ENCODE measurements around the gene ACSF3. TPM values are rescaled to one million over a fixed set of nuclear protein-coding genes. Genes with fewer than 3 reads are reported as not detected.

Gene ACSF3
- total and polyA plus RNA-seq, 4 donors: 15.3 to 27.3 (median 18.8) TPM

DNA sequence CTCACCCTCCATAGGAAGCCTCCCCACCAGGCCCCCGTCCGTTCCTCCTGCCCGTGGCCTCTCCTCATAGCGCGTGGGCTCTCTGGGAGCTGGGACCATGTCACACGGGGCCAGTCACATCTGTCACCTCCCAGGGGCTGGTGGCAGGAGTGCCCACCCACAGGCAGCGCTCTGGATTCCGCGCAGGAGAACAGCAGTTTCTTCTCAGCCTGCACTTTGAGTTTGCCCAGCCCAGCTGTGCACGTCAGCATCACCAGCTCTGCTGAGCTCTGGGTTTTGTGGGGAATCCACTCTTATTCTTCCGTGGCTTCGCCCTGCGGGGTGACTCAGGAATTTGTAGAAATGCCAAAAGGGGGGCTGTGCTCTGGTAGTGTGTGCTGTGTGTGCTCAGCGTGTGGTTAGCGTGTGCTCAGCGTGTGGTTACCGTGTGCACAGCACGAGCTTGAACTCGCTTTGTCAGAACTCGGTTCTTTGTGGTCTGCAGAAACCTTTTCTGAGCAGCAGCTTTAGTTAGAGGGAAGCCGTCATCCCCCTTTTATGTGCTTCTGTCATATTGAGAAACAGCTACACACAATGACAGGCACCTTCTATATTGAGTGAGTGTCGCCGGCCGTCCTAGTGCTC, 3.2 kb downstream of the ACSF3 start:
- Histone ChIP-seq H3K4me3 (ENCODE audit: low read depth in 1 of 3, low read length in 3 of 3) (no peak overlapping the region), H3K36me3 (ENCODE audit: control insufficient read depth in 4 of 4, insufficient read depth in 3 of 4, low read depth in 1 of 4, low read length in 3 of 4) (peaks cover 0 to 9% (median 4%) of the 10 kb centered on the region in 4 donors), H3K4me1 (ENCODE audit: control insufficient read depth in 4 of 4, insufficient read depth in 4 of 4, low read length in 3 of 4) (peaks cover 15 to 38% (median 28%) of the 10 kb centered on the region in 4 donors), H3K9me3 (ENCODE audit: control insufficient read depth in 4 of 4, low read length in 3 of 4) (no peaks in the 10 kb centered on the region), H3K27ac (ENCODE audit: low read depth in 1 of 2, low read length in 2 of 2) (no peak overlapping the region), H3K9ac (ENCODE audit: low read depth in 1 of 2, low read length in 2 of 2) (no peak overlapping the region), H3K27me3 (ENCODE audit: control insufficient read depth in 4 of 4, insufficient read depth in 4 of 4, low read length in 3 of 4) (no peaks in the 10 kb centered on the region)
- WGBS: 86% methylated on average over 24 of the region's 24 CpGs
- no peak for DNase-seq (ENCODE audit: low spot score)
- TF ChIP-seq, protein P1, sequence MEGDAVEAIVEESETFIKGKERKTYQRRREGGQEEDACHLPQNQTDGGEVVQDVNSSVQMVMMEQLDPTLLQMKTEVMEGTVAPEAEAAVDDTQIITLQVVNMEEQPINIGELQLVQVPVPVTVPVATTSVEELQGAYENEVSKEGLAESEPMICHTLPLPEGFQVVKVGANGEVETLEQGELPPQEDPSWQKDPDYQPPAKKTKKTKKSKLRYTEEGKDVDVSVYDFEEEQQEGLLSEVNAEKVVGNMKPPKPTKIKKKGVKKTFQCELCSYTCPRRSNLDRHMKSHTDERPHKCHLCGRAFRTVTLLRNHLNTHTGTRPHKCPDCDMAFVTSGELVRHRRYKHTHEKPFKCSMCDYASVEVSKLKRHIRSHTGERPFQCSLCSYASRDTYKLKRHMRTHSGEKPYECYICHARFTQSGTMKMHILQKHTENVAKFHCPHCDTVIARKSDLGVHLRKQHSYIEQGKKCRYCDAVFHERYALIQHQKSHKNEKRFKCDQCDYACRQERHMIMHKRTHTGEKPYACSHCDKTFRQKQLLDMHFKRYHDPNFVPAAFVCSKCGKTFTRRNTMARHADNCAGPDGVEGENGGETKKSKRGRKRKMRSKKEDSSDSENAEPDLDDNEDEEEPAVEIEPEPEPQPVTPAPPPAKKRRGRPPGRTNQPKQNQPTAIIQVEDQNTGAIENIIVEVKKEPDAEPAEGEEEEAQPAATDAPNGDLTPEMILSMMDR (IDR thresholded peaks at IDR 0.05; ENCODE audit: low read depth, low read length, missing input control): no peak
- no peak for TF ChIP-seq REST (IDR thresholded peaks at IDR 0.05)
- TF ChIP-seq EGR1 (IDR thresholded peaks at IDR 0.05; ENCODE audit: low read depth in 2 of 2): no peak
- TF ChIP-seq, protein P2, sequence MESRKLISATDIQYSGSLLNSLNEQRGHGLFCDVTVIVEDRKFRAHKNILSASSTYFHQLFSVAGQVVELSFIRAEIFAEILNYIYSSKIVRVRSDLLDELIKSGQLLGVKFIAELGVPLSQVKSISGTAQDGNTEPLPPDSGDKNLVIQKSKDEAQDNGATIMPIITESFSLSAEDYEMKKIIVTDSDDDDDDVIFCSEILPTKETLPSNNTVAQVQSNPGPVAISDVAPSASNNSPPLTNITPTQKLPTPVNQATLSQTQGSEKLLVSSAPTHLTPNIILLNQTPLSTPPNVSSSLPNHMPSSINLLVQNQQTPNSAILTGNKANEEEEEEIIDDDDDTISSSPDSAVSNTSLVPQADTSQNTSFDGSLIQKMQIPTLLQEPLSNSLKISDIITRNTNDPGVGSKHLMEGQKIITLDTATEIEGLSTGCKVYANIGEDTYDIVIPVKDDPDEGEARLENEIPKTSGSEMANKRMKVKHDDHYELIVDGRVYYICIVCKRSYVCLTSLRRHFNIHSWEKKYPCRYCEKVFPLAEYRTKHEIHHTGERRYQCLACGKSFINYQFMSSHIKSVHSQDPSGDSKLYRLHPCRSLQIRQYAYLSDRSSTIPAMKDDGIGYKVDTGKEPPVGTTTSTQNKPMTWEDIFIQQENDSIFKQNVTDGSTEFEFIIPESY (IDR thresholded peaks at IDR 0.05): no peak
- no peak for TF ChIP-seq GABPA (IDR thresholded peaks at IDR 0.05 in 1 of 2, conservative IDR thresholded peaks at IDR 0.05 in 1 of 2)
- no peak for TF ChIP-seq TAF1 (conservative IDR thresholded peaks at IDR 0.05)
- no peak for TF ChIP-seq SP1 (IDR thresholded peaks at IDR 0.05)
- TF ChIP-seq HNF4G (IDR thresholded peaks at IDR 0.05): no peak
- TF ChIP-seq FOXA1 (IDR thresholded peaks at IDR 0.05): no peak
- no peak for TF ChIP-seq NR2F2 (IDR thresholded peaks at IDR 0.05)
- TF ChIP-seq JUND (IDR thresholded peaks at IDR 0.05): no peak
- TF ChIP-seq RAD21 (IDR thresholded peaks at IDR 0.05): no peak
- no peak for TF ChIP-seq MAX (IDR thresholded peaks at IDR 0.05)
- no peak for TF ChIP-seq HNF4A (conservative IDR thresholded peaks at IDR 0.05)
- no peak for TF ChIP-seq YY1 (IDR thresholded peaks at IDR 0.05)

DNA sequence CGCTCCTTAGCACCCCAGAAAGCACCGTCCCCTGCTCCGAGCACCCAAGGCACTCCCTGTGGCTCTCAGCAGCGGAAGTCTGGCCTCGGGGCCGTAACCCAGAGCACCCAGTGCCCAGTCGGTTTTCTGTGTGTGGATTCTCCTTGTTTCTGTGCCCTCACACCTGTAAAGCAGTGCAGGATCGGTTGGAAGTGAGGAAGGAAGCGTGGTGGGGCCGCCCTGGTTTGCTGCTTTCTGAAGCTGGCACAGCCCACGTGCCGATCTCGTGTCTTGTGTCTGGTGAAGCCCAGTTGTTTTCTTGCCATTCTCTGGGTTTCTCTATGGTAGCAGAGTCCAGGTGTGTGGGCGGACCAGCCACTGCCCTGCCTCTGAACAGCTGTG, 3.7 kb downstream of the ACSF3 start:
- H3K4me1 ChIP-seq (ENCODE audit: control insufficient read depth in 4 of 4, insufficient read depth in 4 of 4, low read length in 3 of 4): peaks cover 15 to 38% (median 28%) of the 10 kb centered on the region in 4 donors
- no peak overlapping the region for H3K27ac ChIP-seq (ENCODE audit: low read depth in 1 of 2, low read length in 2 of 2)
- no peak overlapping the region for H3K4me3 ChIP-seq (ENCODE audit: low read depth in 1 of 3, low read length in 3 of 3)
- no peak for DNase-seq (ENCODE audit: low spot score)
- no peak overlapping the region for H3K9ac ChIP-seq (ENCODE audit: low read depth in 1 of 2, low read length in 2 of 2)
- 86% methylated on average over 14 of the region's 14 CpGs for WGBS
- H3K36me3 ChIP-seq (ENCODE audit: control insufficient read depth in 4 of 4, insufficient read depth in 3 of 4, low read depth in 1 of 4, low read length in 3 of 4): peaks cover 3 to 14% (median 7%) of the 10 kb centered on the region in 4 donors
- H3K9me3 ChIP-seq (ENCODE audit: control insufficient read depth in 4 of 4, low read length in 3 of 4): no peaks in the 10 kb centered on the region
- no peaks in the 10 kb centered on the region for H3K27me3 ChIP-seq (ENCODE audit: control insufficient read depth in 4 of 4, insufficient read depth in 4 of 4, low read length in 3 of 4)
- TF ChIP-seq MAX (IDR thresholded peaks at IDR 0.05) (no peak), SP1 (IDR thresholded peaks at IDR 0.05) (no peak), HNF4G (IDR thresholded peaks at IDR 0.05) (no peak), FOXA1 (IDR thresholded peaks at IDR 0.05) (no peak), JUND (IDR thresholded peaks at IDR 0.05) (no peak), RXRA (IDR thresholded peaks at IDR 0.05) (no peak), TAF1 (conservative IDR thresholded peaks at IDR 0.05) (no peak), EGR1 (IDR thresholded peaks at IDR 0.05; ENCODE audit: low read depth in 2 of 2) (no peak), HNF4A (conservative IDR thresholded peaks at IDR 0.05) (no peak)
- TF ChIP-seq, protein P1 (IDR thresholded peaks at IDR 0.05; ENCODE audit: low read depth, low read length, missing input control): no peak
- TF ChIP-seq, protein P3, sequence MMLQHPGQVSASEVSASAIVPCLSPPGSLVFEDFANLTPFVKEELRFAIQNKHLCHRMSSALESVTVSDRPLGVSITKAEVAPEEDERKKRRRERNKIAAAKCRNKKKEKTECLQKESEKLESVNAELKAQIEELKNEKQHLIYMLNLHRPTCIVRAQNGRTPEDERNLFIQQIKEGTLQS (IDR thresholded peaks at IDR 0.05): no peak
